Vagina (tissue), 2 donors: ENCODE data around the gene MEIKIN. TPM values are rescaled to one million over a fixed set of nuclear protein-coding genes. Genes with fewer than 3 reads are reported as not detected.

Experiments used
- DNase-seq, 2 donors: peaks; one replicate each; pipeline ENCODE4 v3.0.0-alpha.2; 2017; ENCODE audit errors: extremely low spot score in 2 of 2
- H3K27ac ChIP-seq: fragments of 200-600 bp; sonication (generic); one replicate; pipeline ENCODE4 v1.5.1; 2019
- H3K27me3 ChIP-seq: fragments of 200-600 bp; sonication (generic); one replicate; pipeline ENCODE4 v1.5.1; 2019
- H3K36me3 ChIP-seq, 2 donors: fragments of 200-600 bp; sonication (generic); one replicate each; pipeline ENCODE4 v1.5.1; 2017 to 2019
- H3K4me1 ChIP-seq: fragments of 200-600 bp; sonication (generic); one replicate; pipeline ENCODE4 v1.5.1; 2019
- H3K4me3 ChIP-seq, 2 donors: fragments of 200-600 bp; sonication (generic); 1 replicate in 1 of 2; 2 replicates in 1 of 2; pipeline ENCODE4 v1.5.1; 2016 to 2019
- H3K9me3 ChIP-seq: fragments of 200-600 bp; sonication (generic); one replicate; pipeline ENCODE4 v1.5.1; 2019
- POLR2A ChIP-seq, 2 donors: fragments of 450-650 bp; IDR thresholded peaks; one replicate each; pipeline ENCODE4 v1.6.1; 2017; ENCODE audit warnings: antibody characterized with exemption in 2 of 2, mild to moderate bottlenecking in 2 of 2, moderate library complexity in 2 of 2
- POLR2AphosphoS5 ChIP-seq, 2 donors: sonication (generic); formaldehyde crosslinking; IDR thresholded peaks; one replicate each; pipeline ENCODE4 v1.9.0; 2017; ENCODE audit warnings: antibody characterized with exemption in 2 of 2, mild to moderate bottlenecking in 2 of 2, low read depth in 1 of 2; ENCODE audit not compliant: insufficient read depth in 1 of 2
- intact Hi-C: fragments of 100-400 bp; cut with DNase I; formaldehyde crosslinking; loops from one replicate; pipeline ENCODE4 v1.15.1; 2023
- total RNA-seq: library from RNA; depleted of rRNA; stranded (reverse); fragments of >200 nt; gene quantifications from one replicate; pipeline ENCODE4 v1.2.3, GENCODE V29; 2016
- TF ChIP-seq, protein P1 (sequence below), 3 experiments: fragments of 450-650 bp in 2 of 3; fragments of 200-600 bp in 1 of 3; sonication (generic) in 1 of 3; IDR thresholded peaks; one replicate each; pipeline ENCODE4 v1.5.1; 2017 to 2019; ENCODE audit warnings: antibody characterized with exemption in 3 of 3, mild to moderate bottlenecking in 2 of 3, moderate library complexity in 2 of 3

MEIKIN gene, protein sequence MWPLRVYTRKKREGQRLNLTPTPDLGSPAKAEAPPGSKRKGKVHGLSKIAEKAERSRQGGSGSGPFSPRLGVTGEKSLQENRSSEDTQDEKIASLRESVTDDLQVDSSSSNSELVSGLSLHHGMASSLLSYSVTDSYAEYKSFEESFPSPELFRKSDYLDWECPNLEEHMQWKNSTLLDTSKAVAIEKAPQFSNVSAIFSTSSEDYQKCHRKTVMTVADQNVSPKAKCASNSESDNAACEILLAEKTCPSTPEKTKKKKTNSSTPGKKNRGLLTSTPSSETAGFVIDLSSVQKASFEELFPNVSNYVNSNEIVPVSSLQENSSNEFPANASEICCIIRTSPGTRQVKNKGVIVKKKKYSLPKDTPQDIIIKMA
- not detected for total RNA-seq

DNA sequence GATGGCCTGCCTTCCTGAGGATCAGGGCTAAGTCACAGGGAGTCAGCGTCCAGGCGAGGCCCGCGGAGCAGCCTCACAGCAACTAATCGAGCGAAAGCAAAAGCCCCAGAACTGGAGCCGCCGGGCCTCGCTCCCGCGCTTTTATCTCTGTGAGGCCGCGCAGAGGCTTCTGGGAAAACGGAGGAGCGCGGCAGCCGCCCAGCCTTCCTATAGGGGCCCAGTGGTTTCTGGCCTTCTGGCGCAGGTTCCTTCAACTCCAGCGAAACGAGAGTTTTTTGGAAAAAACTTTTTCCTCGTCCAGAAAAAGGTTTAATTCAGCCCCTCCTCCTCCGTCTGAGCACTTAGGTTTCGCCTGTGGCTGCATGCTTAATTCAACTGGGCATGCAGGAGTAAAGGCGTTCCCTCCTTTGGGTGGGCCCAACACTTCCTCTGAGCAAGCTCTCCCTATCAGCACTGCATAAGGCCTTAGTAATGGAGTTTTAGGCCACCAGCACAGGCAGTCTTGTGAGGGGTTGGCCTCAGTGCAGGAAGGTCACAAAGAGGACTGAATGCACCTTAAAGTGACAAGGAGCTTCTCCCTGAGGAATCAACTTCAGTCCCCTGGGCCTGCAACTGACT is at the start of gene MEIKIN:
Gene MEIKIN, minus strand, starts transcription at position 113 of the 618 bp plus-strand sequence. CDS start 158 bp downstream, outside the sequence.
- intact Hi-C loops = no loop called here
- Histone ChIP-seq H3K4me1 (no peaks in the 10 kb centered on the region), H3K4me3 (no peak within 1 kb of the TSS), H3K27me3 (no peaks in the 10 kb centered on the region), H3K9me3 (no peaks in the 10 kb centered on the region), H3K27ac (no peak within 1 kb of the TSS), H3K36me3 (no peaks in the 10 kb centered on the region)
- no peak for DNase-seq
- TF ChIP-seq, protein P1, sequence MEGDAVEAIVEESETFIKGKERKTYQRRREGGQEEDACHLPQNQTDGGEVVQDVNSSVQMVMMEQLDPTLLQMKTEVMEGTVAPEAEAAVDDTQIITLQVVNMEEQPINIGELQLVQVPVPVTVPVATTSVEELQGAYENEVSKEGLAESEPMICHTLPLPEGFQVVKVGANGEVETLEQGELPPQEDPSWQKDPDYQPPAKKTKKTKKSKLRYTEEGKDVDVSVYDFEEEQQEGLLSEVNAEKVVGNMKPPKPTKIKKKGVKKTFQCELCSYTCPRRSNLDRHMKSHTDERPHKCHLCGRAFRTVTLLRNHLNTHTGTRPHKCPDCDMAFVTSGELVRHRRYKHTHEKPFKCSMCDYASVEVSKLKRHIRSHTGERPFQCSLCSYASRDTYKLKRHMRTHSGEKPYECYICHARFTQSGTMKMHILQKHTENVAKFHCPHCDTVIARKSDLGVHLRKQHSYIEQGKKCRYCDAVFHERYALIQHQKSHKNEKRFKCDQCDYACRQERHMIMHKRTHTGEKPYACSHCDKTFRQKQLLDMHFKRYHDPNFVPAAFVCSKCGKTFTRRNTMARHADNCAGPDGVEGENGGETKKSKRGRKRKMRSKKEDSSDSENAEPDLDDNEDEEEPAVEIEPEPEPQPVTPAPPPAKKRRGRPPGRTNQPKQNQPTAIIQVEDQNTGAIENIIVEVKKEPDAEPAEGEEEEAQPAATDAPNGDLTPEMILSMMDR (IDR thresholded peaks at IDR 0.05) = no peak
- TF ChIP-seq POLR2A (IDR thresholded peaks at IDR 0.05) (no peak), POLR2AphosphoS5 (IDR thresholded peaks at IDR 0.05; ENCODE audit: insufficient read depth in 1 of 2, low read depth in 1 of 2) (no peak)

DNA sequence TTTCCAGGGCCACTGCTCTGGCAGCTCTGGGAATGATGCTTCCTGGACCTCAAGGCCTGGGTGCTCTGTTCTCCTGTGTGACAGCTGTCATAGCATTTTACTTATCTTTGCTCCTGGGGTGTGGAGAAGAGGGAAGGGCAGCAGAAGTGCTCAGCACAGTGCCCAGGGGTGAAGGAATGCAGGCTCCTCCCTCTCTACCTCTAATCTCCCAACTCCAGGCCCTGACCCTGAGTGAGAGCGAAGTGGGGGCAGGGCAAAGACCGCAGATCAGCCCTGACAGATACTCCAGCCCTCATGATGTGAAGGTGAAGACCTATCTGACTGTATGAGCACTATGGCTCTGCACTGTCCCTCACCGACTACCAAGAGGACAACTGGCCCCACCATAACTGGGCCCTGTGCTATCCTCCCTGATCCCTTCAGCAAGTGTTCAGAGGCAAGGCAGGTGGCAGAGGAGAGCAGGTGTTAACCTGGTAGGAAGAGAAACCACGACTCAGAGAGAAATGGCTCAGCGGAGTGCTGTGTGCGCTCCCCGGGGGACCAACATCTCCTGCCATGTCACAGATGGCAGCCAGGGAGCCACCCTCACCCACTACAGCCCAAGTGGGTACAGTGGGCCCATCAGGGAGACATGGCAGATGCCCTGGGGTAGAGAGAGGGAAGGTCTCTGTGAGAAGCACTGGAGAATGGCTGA is 49.2 kb upstream of the MEIKIN start:
- H3K27me3 ChIP-seq = no peaks in the 10 kb centered on the region
- TF ChIP-seq POLR2AphosphoS5 (IDR thresholded peaks at IDR 0.05; ENCODE audit: insufficient read depth in 1 of 2, low read depth in 1 of 2) (no peak), POLR2A (IDR thresholded peaks at IDR 0.05) (no peak)
- TF ChIP-seq, protein P1 (IDR thresholded peaks at IDR 0.05) = no peak
- no peaks in the 10 kb centered on the region for H3K4me1 ChIP-seq
- H3K27ac ChIP-seq = no peak overlapping the region
- H3K9me3 ChIP-seq = no peaks in the 10 kb centered on the region
- intact Hi-C loops = no loop called here
- no peak for DNase-seq
- H3K4me3 ChIP-seq = no peak overlapping the region
- no peaks in the 10 kb centered on the region for H3K36me3 ChIP-seq

DNA sequence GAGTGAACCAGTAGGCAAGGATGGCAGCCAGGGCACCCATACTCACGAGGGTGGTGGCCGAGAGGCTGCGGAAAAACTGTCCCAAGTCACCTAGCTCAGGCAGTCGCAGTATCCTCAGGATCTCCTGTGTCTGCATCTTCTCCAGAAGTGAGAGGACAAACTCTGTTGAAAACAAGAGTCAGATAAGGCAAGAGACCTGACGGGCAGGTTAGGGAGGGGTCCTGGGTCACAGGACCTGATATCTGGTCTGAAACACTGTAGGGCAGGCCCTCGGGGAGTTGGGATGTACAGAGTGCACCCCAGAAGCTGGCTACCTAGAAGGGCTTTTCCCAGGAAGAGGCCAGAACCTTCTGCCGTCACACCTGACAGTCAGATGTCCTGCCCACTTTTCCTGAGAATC is 48.6 kb upstream of the MEIKIN start:
- H3K4me1 ChIP-seq = no peaks in the 10 kb centered on the region
- H3K4me3 ChIP-seq = no peak overlapping the region
- H3K9me3 ChIP-seq = no peaks in the 10 kb centered on the region
- intact Hi-C loops = no loop called here
- H3K36me3 ChIP-seq = no peaks in the 10 kb centered on the region
- TF ChIP-seq, protein P1 (IDR thresholded peaks at IDR 0.05) = no peak
- no peak for TF ChIP-seq POLR2AphosphoS5 (IDR thresholded peaks at IDR 0.05; ENCODE audit: insufficient read depth in 1 of 2, low read depth in 1 of 2)
- no peak for TF ChIP-seq POLR2A (IDR thresholded peaks at IDR 0.05)
- H3K27ac ChIP-seq = no peak overlapping the region
- H3K27me3 ChIP-seq = no peaks in the 10 kb centered on the region
- DNase-seq = no peak

DNA sequence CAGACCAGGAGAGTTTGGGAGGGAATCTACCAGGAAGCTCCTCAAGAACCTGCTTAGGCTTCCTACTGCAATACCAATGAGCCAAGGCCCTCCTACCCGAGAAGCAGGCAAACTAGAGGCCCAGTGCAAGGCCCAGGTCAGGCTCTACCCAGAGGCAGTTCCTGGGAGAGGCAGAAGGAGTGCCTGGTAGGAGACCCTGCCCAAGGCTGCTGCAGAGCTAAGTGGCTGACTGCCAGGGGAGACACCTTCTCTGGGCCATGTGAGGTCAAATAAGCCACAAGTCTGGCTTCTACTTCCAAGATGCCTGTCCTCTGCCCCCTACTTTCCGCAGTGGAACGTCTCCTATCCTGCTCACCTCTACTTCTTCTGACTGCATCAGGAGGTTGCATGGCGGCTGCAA is 48.2 kb upstream of the MEIKIN start:
- H3K27me3 ChIP-seq = no peaks in the 10 kb centered on the region
- no peaks in the 10 kb centered on the region for H3K9me3 ChIP-seq
- no peaks in the 10 kb centered on the region for H3K36me3 ChIP-seq
- TF ChIP-seq POLR2A (IDR thresholded peaks at IDR 0.05) = no peak
- TF ChIP-seq POLR2AphosphoS5 (IDR thresholded peaks at IDR 0.05; ENCODE audit: insufficient read depth in 1 of 2, low read depth in 1 of 2) = no peak
- TF ChIP-seq, protein P1 (IDR thresholded peaks at IDR 0.05) = no peak
- no peak overlapping the region for H3K27ac ChIP-seq
- H3K4me1 ChIP-seq = no peaks in the 10 kb centered on the region
- DNase-seq = no peak
- intact Hi-C loops = no loop called here
- no peak overlapping the region for H3K4me3 ChIP-seq
